ENCODE results near the gene DPH6.

DPH6 gene

DNA sequence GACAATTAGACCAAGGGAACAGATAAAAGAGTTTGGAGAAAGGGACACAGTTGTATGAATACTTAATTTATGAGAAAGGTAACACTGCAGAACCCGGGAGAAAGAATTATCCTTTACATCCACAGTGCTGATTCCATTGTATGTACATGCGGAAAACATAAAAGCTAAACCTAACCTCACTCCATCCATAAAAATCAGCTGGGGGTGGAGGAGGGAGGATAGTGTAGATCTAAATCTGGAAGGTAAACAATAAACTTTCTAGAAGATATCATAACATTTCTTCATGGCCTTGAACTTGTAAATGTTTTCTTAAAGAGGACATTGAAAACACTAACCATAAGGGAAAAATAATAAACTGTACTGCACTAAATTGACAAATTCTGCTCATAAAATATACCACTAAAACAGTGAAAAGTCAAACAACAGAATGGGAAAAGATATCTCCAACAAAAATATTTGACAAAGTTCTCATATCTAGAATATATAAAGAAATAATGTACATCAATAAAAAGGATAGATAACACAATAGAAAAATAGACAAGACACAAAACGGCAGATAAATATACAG, 220.5 kb downstream of the DPH6 start:
- DNase-seq: no peak

DNA sequence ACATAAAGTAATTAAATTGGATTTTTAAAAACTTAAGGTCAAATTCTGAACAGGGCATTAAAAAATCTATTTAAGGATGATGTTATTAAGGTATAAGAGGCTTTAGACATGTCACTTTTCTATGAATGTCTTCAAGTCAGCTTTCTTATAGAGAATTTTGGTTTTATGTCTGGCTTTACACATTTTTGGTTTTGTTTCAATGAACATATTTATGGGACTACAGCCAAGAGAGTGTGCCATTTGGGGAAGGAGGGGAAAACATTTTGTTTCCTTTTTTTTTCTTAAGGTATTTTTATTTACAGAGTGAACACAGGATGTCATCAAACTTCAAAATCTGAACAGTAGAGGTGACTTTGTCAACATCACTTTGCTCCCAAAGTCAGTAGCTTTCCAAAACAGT, 222.8 kb downstream of the DPH6 start:
- no peak for DNase-seq

DNA sequence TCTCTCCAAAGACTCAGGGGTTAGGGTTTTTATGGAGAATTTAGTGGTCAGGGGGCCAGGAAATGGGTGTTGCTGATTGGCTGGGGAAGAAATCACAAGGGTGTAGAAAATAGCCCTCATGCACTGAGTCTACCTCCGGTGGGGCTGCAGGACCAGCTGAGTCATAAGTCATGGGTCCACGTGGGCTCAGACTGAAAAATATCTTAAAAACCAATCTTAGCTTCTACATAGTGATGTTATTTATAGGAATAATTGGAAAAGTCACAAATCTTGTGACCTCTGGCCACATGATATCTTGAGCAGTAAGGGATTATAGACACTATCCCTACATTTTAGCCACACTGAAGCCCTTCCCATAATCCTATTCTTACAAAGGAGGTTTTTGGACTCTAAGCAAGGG, 224.0 kb downstream of the DPH6 start:
- DNase-seq: no peak

DNA sequence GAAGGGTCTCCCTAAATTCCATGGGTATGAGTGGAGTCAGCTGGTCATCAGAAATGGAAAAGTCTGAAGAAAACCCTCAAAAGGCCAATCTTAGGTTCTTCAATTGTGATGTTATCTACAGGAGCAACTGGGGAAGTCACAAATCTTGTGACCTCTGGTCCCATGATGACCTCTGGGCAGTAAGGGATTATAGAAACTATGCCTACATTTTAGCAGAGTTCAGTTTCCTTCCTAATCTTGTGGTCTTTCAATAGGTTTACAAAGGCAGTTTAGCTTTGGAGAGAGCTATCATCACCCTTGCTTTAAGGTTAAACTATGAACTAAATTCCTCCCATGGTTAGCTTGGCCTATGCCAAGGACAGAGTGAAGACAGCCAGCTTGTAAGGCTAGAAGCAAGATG, 225.1 kb downstream of the DPH6 start:
- DNase-seq: no peak

Measured in NCI-H524 (cell line).